H9 (cell line): ENCODE measurements around the gene ERVH48-1. TPM values are rescaled to one million over a fixed set of nuclear protein-coding genes. Genes with fewer than 3 reads are reported as not detected.
"Not testable (repeated sequence)": the region's sequence is repeated elsewhere in the genome, so short reads cannot be mapped to it uniquely, and the experiment has no call there.

Experiments
- DNase-seq: peaks from one replicate; pipeline ENCODE4 v3.0.0-alpha.2; 2017
- H2AFZ ChIP-seq: one replicate; pipeline ENCODE4 v1.6.1; 2013; ENCODE audit warnings: mild to moderate bottlenecking, low read length, control low read depth, moderate library complexity
- H2AK5ac ChIP-seq: 2 replicates; pipeline ENCODE4 v1.6.1; 2013; ENCODE audit warnings: low read length, control low read depth, mixed read lengths; ENCODE audit not compliant: insufficient read length
- H2BK120ac ChIP-seq: one replicate; pipeline ENCODE4 v1.6.1; 2013; ENCODE audit warnings: low read depth, mild to moderate bottlenecking, low read length, control low read depth, inconsistent platforms; ENCODE audit not compliant: poor library complexity, severe bottlenecking
- H2BK12ac ChIP-seq: 2 replicates; pipeline ENCODE4 v1.6.1; 2013; ENCODE audit warnings: low read length, control low read depth, mixed read lengths, low read depth; ENCODE audit not compliant: insufficient read length
- H2BK15ac ChIP-seq: 2 replicates; pipeline ENCODE4 v1.6.1; 2013; ENCODE audit warnings: low read depth, low read length, control low read depth
- H2BK20ac ChIP-seq: one replicate; pipeline ENCODE4 v1.6.1; 2013; ENCODE audit warnings: low read depth, mild to moderate bottlenecking, low read length, control low read depth, inconsistent platforms; ENCODE audit not compliant: poor library complexity, severe bottlenecking
- H2BK5ac ChIP-seq: 2 replicates; pipeline ENCODE4 v1.6.1; 2013; ENCODE audit warnings: low read length, control low read depth, mixed read lengths; ENCODE audit not compliant: insufficient read length
- H3K14ac ChIP-seq: 2 replicates; pipeline ENCODE4 v1.6.1; 2013; ENCODE audit warnings: low read length, control low read depth; ENCODE audit not compliant: insufficient read depth
- H3K18ac ChIP-seq: 2 replicates; pipeline ENCODE4 v1.6.1; 2013; ENCODE audit warnings: low read depth, mild to moderate bottlenecking, mixed read lengths, low read length, control low read depth; ENCODE audit not compliant: insufficient read length
- H3K23ac ChIP-seq: 2 replicates; pipeline ENCODE4 v1.6.1; 2013; ENCODE audit warnings: low read length, control low read depth, mixed read lengths, low read depth; ENCODE audit not compliant: insufficient read length
- H3K23me2 ChIP-seq: 2 replicates; pipeline ENCODE4 v1.6.1; 2013; ENCODE audit warnings: low read depth, mild to moderate bottlenecking, mixed read lengths, low read length, control low read depth; ENCODE audit not compliant: insufficient read length, poor library complexity, severe bottlenecking
- H3K27ac ChIP-seq: 2 replicates; pipeline ENCODE4 v1.5.1; 2013; ENCODE audit warnings: low read length, control low read depth, mixed read lengths, low read depth; ENCODE audit not compliant: insufficient read length
- H3K27me3 ChIP-seq: 2 replicates; pipeline ENCODE4 v1.6.1; 2013; ENCODE audit warnings: low read length, control low read depth, inconsistent platforms; ENCODE audit not compliant: insufficient read depth
- H3K4ac ChIP-seq: 2 replicates; pipeline ENCODE4 v1.6.1; 2013; ENCODE audit warnings: low read depth, mild to moderate bottlenecking, control low read depth, inconsistent platforms, low read length, moderate library complexity
- H3K4me1 ChIP-seq: 2 replicates; pipeline ENCODE4 v1.6.1; 2013; ENCODE audit warnings: low read length, control low read depth, inconsistent platforms; ENCODE audit not compliant: insufficient read depth
- H3K4me2 ChIP-seq: 2 replicates; pipeline ENCODE4 v1.6.1; 2013; ENCODE audit warnings: low read length, control low read depth, mixed read lengths; ENCODE audit not compliant: insufficient read length, insufficient read depth
- H3K56ac ChIP-seq: 2 replicates; pipeline ENCODE4 v1.6.1; 2013; ENCODE audit warnings: low read depth, mild to moderate bottlenecking, mixed read lengths, low read length, control low read depth; ENCODE audit not compliant: insufficient read length
- H3K79me1 ChIP-seq: 2 replicates; pipeline ENCODE4 v1.6.1; 2013; ENCODE audit warnings: low read depth, mild to moderate bottlenecking, moderate library complexity, low read length, control low read depth, inconsistent platforms; ENCODE audit not compliant: insufficient read depth, poor library complexity, severe bottlenecking
- H3K79me2 ChIP-seq: 2 replicates; pipeline ENCODE4 v1.6.1; 2013; ENCODE audit warnings: low read length, control low read depth, inconsistent platforms; ENCODE audit not compliant: insufficient read depth
- H3K9ac ChIP-seq: 2 replicates; pipeline ENCODE4 v1.6.1; 2013; ENCODE audit warnings: low read length, control low read depth, mixed read lengths; ENCODE audit not compliant: insufficient read length; ENCODE audit errors: extremely low read depth
- H3K9me3 ChIP-seq: one replicate; pipeline ENCODE4 v1.6.1; 2013; ENCODE audit warnings: low read depth, low read length, inconsistent platforms; ENCODE audit not compliant: control insufficient read depth
- H3T11ph ChIP-seq: one replicate; pipeline ENCODE4 v1.6.1; 2013; ENCODE audit warnings: mild to moderate bottlenecking, low read length, control low read depth, inconsistent platforms
- H4K20me1 ChIP-seq: one replicate; pipeline ENCODE4 v1.6.1; 2013; ENCODE audit not compliant: control insufficient read depth, insufficient read length, insufficient read depth
- H4K5ac ChIP-seq: 2 replicates; pipeline ENCODE4 v1.6.1; 2013; ENCODE audit warnings: low read depth, mild to moderate bottlenecking, mixed read lengths, low read length, control low read depth; ENCODE audit not compliant: insufficient read length
- H4K8ac ChIP-seq: replicated peaks from 2 replicates; pipeline ENCODE4 v1.6.1; 2013; ENCODE audit warnings: low read length, control low read depth, mixed read lengths, low read depth; ENCODE audit not compliant: insufficient read length
- H4K91ac ChIP-seq: 2 replicates; pipeline ENCODE4 v1.6.1; 2013; ENCODE audit warnings: low read depth, mild to moderate bottlenecking, moderate library complexity, mixed read lengths, low read length, control low read depth; ENCODE audit not compliant: insufficient read length
- H3K27ac Mint-ChIP-seq, 3 experiments: 2 replicates in 2 of 3; 3 replicates in 1 of 3; pipeline ENCODE4 v1.8.0; 2020 to 2021; ENCODE audit warnings: mixed read lengths in 3 of 3, mild to moderate bottlenecking in 1 of 3, moderate library complexity in 1 of 3
- H3K27me3 Mint-ChIP-seq: 2 replicates; pipeline ENCODE4 v1.8.0; 2021; ENCODE audit warnings: low read depth, mild to moderate bottlenecking, moderate library complexity, mixed read lengths
- H3K36me3 Mint-ChIP-seq, 3 experiments: 2 replicates in 2 of 3; 3 replicates in 1 of 3; pipeline ENCODE4 v1.8.0; 2020 to 2021; ENCODE audit warnings: low read depth in 3 of 3, mixed read lengths in 3 of 3; ENCODE audit not compliant: insufficient read depth in 1 of 3
- H3K4me1 Mint-ChIP-seq, 2 experiments: 2 replicates each; pipeline ENCODE4 v1.8.0; 2020; ENCODE audit warnings: mixed read lengths in 2 of 2
- H3K4me3 Mint-ChIP-seq, 2 experiments: 2 replicates in 1 of 2; 3 replicates in 1 of 2; pipeline ENCODE4 v1.8.0; 2020 to 2021; ENCODE audit warnings: mild to moderate bottlenecking in 2 of 2, mixed read lengths in 2 of 2, moderate library complexity in 1 of 2
- H3K9me3 Mint-ChIP-seq, 2 experiments: 2 replicates in 1 of 2; 3 replicates in 1 of 2; pipeline ENCODE4 v1.8.0; 2020; ENCODE audit warnings: mild to moderate bottlenecking in 2 of 2, mixed read lengths in 2 of 2, moderate library complexity in 1 of 2
- CTCF ChIP-seq: fragments of 200-600 bp; sonication (generic); conservative IDR thresholded peaks from 3 replicates; pipeline ENCODE4 v1.8.0; 2021; ENCODE audit warnings: antibody characterized with exemption, mild to moderate bottlenecking
- WGBS: extraction: QIAGEN DNeasy Blood & Tissue Kit; methylation state at CpG from one replicate; pipeline ENCODE4 v1.1.7; 2013; ENCODE audit warnings: missing lambda C conversion rate, low lambda C conversion rate, mixed read lengths; ENCODE audit not compliant: insufficient read length; ENCODE audit errors: extremely low coverage; 5-methylcytosine and 5-hydroxymethylcytosine counted together
- total RNA-seq: library from RNA; stranded (reverse); gene quantifications from 2 replicates; pipeline ENCODE4 v1.2.1, GENCODE V29; 2021

ERVH48-1 gene
- total RNA-seq, 1 experiment from 2014 or later: 234 TPM

GRCh38 chr21:42937960-42938605 lies 12.7 kb upstream of the ERVH48-1 start:
- Histone ChIP-seq H3K23me2 (no peaks in the 10 kb centered on the region), H3K79me2 (no peaks in the 10 kb centered on the region), H3K79me1 (no peaks in the 10 kb centered on the region), H2AK5ac (no peak overlapping the region), H3K27ac (peak overlapping the region; percentile 61), H2BK120ac (no peak overlapping the region), H4K91ac (no peak overlapping the region), H2BK20ac (no peak overlapping the region), H3K9ac (no peak overlapping the region), H4K5ac (no peak overlapping the region), H3K18ac (no peak overlapping the region), H3K4me2 (no peak overlapping the region), H3K56ac (no peak overlapping the region), H2BK15ac (no peak overlapping the region), H2AFZ (no peak overlapping the region), H4K8ac (no peak overlapping the region), H3K4ac (no peak overlapping the region), H3T11ph (no peak overlapping the region), H3K27me3 (no peaks in the 10 kb centered on the region), H3K4me1 (no peaks in the 10 kb centered on the region; the same call in 1 of the 2 replicates), H2BK5ac (no peak overlapping the region), H3K23ac (no peak overlapping the region), H3K14ac (no peak overlapping the region), H4K20me1 (no peaks in the 10 kb centered on the region), H3K9me3 (no peaks in the 10 kb centered on the region), H2BK12ac (no peak overlapping the region)
- Mint-ChIP-seq H3K4me1 (peaks cover 56 to 71% of the 10 kb centered on the region in 2 experiments), H3K36me3 (peaks cover 3 to 13% (median 10%) of the 10 kb centered on the region in 3 experiments; a peak in 4 of 7 replicates), H3K27ac (peak overlapping the region; percentile 99 to 100 (median 99)), H3K9me3 (peaks cover 0 to 6% of the 10 kb centered on the region in 2 experiments; a peak in 2 of 5 replicates), H3K27me3 (no peaks in the 10 kb centered on the region), H3K4me3 (peak overlapping the region in 1 of 2 experiments; percentile 68; a peak in 3 of 5 replicates)
- WGBS: no CpG with 5 or more reads among the region's 21 CpGs
- no peak for TF ChIP-seq CTCF
- no peak for DNase-seq

GRCh38 chr21:42937034-42937940 lies 11.9 kb upstream of the ERVH48-1 start:
- H2BK5ac ChIP-seq, H3K9me3 Mint-ChIP-seq, H2AFZ ChIP-seq, H4K91ac ChIP-seq, H3K56ac ChIP-seq, H2BK120ac ChIP-seq, H3K36me3 Mint-ChIP-seq, H3K79me2 ChIP-seq, H3K79me1 ChIP-seq, H3K27me3 Mint-ChIP-seq, H3K27me3 ChIP-seq, H2AK5ac ChIP-seq, H2BK20ac ChIP-seq, H3K23ac ChIP-seq, H3K9ac ChIP-seq, H4K20me1 ChIP-seq, H3K9me3 ChIP-seq, H4K8ac ChIP-seq, H3K23me2 ChIP-seq, H4K5ac ChIP-seq, H2BK12ac ChIP-seq, H3K4me2 ChIP-seq, H3K4me1 ChIP-seq, H3K14ac ChIP-seq, H3T11ph ChIP-seq, H3K4ac ChIP-seq, H2BK15ac ChIP-seq: not testable (repeated sequence)
- H3K27ac ChIP-seq: peak overlapping the region; percentile 61
- Mint-ChIP-seq H3K4me1 (peaks cover 63 to 73% of the 10 kb centered on the region in 2 experiments), H3K27ac (peak overlapping the region; percentile 99 to 100 (median 99)), H3K4me3 (peak overlapping the region; percentile 19 to 68)
- peak overlapping the region; percentile 0 for H3K18ac ChIP-seq
- WGBS: no CpG with 5 or more reads among the region's 16 CpGs
- peak; percentile 83 for DNase-seq
